ENCODE measurements around the gene RDH5. TPM values are rescaled to one million over a fixed set of nuclear protein-coding genes. Genes with fewer than 3 reads are reported as not detected.

The RDH5 gene
- total and polyA plus RNA-seq, 2 of the 13 experiments (the other 11 are each of a cell fraction or from before 2014, with no cell fraction given) = 2.6 to 5.7 TPM

DNA sequence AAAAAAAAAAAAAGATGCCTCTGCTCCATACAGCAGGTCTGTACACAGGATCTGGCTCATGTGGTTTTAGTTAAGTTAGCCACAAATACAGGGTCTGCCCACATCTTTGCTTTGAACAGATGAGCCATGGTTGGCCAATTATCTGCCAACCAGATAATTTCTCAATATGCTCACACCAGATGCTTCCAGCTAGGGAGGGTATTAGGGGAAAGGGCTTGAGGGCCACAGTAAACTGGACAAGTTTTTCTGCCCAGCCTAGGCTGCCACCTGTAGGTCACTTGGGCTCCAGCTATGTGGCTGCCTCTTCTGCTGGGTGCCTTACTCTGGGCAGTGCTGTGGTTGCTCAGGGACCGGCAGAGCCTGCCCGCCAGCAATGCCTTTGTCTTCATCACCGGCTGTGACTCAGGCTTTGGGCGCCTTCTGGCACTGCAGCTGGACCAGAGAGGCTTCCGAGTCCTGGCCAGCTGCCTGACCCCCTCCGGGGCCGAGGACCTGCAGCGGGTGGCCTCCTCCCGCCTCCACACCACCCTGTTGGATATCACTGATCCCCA lies 776 bp downstream of the RDH5 start (continued):
- TF ChIP-seq, protein P1, sequence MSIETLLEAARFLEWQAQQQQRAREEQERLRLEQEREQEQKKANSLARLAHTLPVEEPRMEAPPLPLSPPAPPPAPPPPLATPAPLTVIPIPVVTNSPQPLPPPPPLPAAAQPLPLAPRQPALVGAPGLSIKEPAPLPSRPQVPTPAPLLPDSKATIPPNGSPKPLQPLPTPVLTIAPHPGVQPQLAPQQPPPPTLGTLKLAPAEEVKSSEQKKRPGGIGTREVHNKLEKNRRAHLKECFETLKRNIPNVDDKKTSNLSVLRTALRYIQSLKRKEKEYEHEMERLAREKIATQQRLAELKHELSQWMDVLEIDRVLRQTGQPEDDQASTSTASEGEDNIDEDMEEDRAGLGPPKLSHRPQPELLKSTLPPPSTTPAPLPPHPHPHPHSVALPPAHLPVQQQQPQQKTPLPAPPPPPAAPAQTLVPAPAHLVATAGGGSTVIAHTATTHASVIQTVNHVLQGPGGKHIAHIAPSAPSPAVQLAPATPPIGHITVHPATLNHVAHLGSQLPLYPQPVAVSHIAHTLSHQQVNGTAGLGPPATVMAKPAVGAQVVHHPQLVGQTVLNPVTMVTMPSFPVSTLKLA (IDR thresholded peaks at IDR 0.05) = no peak
- TF ChIP-seq, protein P2, sequence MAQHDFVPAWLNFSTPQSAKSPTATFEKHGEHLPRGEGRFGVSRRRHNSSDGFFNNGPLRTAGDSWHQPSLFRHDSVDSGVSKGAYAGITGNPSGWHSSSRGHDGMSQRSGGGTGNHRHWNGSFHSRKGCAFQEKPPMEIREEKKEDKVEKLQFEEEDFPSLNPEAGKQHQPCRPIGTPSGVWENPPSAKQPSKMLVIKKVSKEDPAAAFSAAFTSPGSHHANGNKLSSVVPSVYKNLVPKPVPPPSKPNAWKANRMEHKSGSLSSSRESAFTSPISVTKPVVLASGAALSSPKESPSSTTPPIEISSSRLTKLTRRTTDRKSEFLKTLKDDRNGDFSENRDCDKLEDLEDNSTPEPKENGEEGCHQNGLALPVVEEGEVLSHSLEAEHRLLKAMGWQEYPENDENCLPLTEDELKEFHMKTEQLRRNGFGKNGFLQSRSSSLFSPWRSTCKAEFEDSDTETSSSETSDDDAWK (CRISPR knock-in tag; IDR thresholded peaks at IDR 0.05) = no peak
- TF ChIP-seq ZFP36L2 (CRISPR knock-in tag; IDR thresholded peaks at IDR 0.05) (no peak), ISX (CRISPR knock-in tag; conservative IDR thresholded peaks at IDR 0.05) (no peak), ZNF136 (CRISPR knock-in tag; IDR thresholded peaks at IDR 0.05; ENCODE audit: low read depth) (no peak), ELF3 (CRISPR knock-in tag; IDR thresholded peaks at IDR 0.05) (no peak), ZNF317 (CRISPR knock-in tag; IDR thresholded peaks at IDR 0.05) (no peak), ZC3H13 (CRISPR knock-in tag; IDR thresholded peaks at IDR 0.05) (no peak), ZNF432 (CRISPR knock-in tag; IDR thresholded peaks at IDR 0.05; ENCODE audit: borderline replicate concordance) (no peak), XBP1 (CRISPR knock-in tag; IDR thresholded peaks at IDR 0.05) (no peak), HOXA3 (CRISPR knock-in tag; IDR thresholded peaks at IDR 0.05) (no peak), SRSF9 (IDR thresholded peaks at IDR 0.05; ENCODE audit: borderline replicate concordance, insufficient read depth, low read depth, low read length, poor library complexity, severe bottlenecking) (no peak), ZNF670 (CRISPR knock-in tag; IDR thresholded peaks at IDR 0.05; ENCODE audit: borderline replicate concordance) (no peak), ZNF879 (CRISPR knock-in tag; IDR thresholded peaks at IDR 0.05) (no peak), RNF2 (conservative IDR thresholded peaks at IDR 0.05; ENCODE audit: low read depth) (no peak), HOXA5 (CRISPR knock-in tag; IDR thresholded peaks at IDR 0.05) (no peak), NR2C2 (CRISPR knock-in tag; IDR thresholded peaks at IDR 0.05; ENCODE audit: borderline replicate concordance) (no peak), TAF15 (IDR thresholded peaks at IDR 0.05; ENCODE audit: low read depth, low read length, poor library complexity, severe bottlenecking) (no peak), ZFP1 (CRISPR knock-in tag; IDR thresholded peaks at IDR 0.05) (no peak), NCOA1 (CRISPR knock-in tag; IDR thresholded peaks at IDR 0.05) (no peak), JUND (CRISPR knock-in tag; IDR thresholded peaks at IDR 0.05) (no peak), SIX1 (CRISPR knock-in tag; IDR thresholded peaks at IDR 0.05; ENCODE audit: borderline replicate concordance) (no peak)
- TF ChIP-seq, protein P3, sequence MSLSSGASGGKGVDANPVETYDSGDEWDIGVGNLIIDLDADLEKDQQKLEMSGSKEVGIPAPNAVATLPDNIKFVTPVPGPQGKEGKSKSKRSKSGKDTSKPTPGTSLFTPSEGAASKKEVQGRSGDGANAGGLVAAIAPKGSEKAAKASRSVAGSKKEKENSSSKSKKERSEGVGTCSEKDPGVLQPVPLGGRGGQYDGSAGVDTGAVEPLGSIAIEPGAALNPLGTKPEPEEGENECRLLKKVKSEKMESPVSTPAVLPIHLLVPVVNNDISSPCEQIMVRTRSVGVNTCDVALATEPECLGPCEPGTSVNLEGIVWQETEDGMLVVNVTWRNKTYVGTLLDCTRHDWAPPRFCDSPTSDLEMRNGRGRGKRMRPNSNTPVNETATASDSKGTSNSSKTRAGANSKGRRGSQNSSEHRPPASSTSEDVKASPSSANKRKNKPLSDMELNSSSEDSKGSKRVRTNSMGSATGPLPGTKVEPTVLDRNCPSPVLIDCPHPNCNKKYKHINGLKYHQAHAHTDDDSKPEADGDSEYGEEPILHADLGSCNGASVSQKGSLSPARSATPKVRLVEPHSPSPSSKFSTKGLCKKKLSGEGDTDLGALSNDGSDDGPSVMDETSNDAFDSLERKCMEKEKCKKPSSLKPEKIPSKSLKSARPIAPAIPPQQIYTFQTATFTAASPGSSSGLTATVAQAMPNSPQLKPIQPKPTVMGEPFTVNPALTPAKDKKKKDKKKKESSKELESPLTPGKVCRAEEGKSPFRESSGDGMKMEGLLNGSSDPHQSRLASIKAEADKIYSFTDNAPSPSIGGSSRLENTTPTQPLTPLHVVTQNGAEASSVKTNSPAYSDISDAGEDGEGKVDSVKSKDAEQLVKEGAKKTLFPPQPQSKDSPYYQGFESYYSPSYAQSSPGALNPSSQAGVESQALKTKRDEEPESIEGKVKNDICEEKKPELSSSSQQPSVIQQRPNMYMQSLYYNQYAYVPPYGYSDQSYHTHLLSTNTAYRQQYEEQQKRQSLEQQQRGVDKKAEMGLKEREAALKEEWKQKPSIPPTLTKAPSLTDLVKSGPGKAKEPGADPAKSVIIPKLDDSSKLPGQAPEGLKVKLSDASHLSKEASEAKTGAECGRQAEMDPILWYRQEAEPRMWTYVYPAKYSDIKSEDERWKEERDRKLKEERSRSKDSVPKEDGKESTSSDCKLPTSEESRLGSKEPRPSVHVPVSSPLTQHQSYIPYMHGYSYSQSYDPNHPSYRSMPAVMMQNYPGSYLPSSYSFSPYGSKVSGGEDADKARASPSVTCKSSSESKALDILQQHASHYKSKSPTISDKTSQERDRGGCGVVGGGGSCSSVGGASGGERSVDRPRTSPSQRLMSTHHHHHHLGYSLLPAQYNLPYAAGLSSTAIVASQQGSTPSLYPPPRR (CRISPR knock-in tag; IDR thresholded peaks at IDR 0.05; ENCODE audit: borderline replicate concordance) = no peak
- TF ChIP-seq, protein P4, sequence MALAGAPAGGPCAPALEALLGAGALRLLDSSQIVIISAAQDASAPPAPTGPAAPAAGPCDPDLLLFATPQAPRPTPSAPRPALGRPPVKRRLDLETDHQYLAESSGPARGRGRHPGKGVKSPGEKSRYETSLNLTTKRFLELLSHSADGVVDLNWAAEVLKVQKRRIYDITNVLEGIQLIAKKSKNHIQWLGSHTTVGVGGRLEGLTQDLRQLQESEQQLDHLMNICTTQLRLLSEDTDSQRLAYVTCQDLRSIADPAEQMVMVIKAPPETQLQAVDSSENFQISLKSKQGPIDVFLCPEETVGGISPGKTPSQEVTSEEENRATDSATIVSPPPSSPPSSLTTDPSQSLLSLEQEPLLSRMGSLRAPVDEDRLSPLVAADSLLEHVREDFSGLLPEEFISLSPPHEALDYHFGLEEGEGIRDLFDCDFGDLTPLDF (CRISPR knock-in tag; IDR thresholded peaks at IDR 0.05) = no peak
